ENCODE results near the gene SNAPIN. TPM values are rescaled to one million over a fixed set of nuclear protein-coding genes. Genes with fewer than 3 reads are reported as not detected.

Gene SNAPIN
- total RNA-seq, 1 donor from 2014 or later: 61.0 TPM

GRCh38 chr1:153651771-153652170 lies 6.7 kb upstream of the SNAPIN start:
- TF ChIP-seq CTCF (IDR thresholded peaks at IDR 0.05; ENCODE audit: insufficient read depth, low read length, poor library complexity, severe bottlenecking): no peak
- Histone ChIP-seq H3K4me3 (ENCODE audit: low read depth, low read length) (no peak overlapping the region), H3K27me3 (ENCODE audit: control insufficient read depth, insufficient read depth, low read length) (no peaks in the 10 kb centered on the region), H3K36me3 (ENCODE audit: control insufficient read depth, insufficient read depth, low read length) (no peaks in the 10 kb centered on the region)
- no peak for DNase-seq (ENCODE audit: low read depth)

- no peak overlapping the region for H3K4me3 ChIP-seq (ENCODE audit: low read depth, low read length)
- H3K36me3 ChIP-seq (ENCODE audit: control insufficient read depth, insufficient read depth, low read length): no peaks in the 10 kb centered on the region
- no peaks in the 10 kb centered on the region for H3K27me3 ChIP-seq (ENCODE audit: control insufficient read depth, insufficient read depth, low read length)
- TF ChIP-seq CTCF (IDR thresholded peaks at IDR 0.05; ENCODE audit: insufficient read depth, low read length, poor library complexity, severe bottlenecking): no peak
- DNase-seq (ENCODE audit: low read depth): peak; percentile 50
Measured at GRCh38 chr1:153652805-153653500, 5.5 kb upstream of the SNAPIN start.

GRCh38 chr1:153655333-153655732 lies 3.2 kb upstream of the SNAPIN start:
- TF ChIP-seq CTCF (IDR thresholded peaks at IDR 0.05; ENCODE audit: insufficient read depth, low read length, poor library complexity, severe bottlenecking): no peak
- DNase-seq (ENCODE audit: low read depth): no peak
- H3K27me3 ChIP-seq (ENCODE audit: control insufficient read depth, insufficient read depth, low read length): no peaks in the 10 kb centered on the region
- no peaks in the 10 kb centered on the region for H3K36me3 ChIP-seq (ENCODE audit: control insufficient read depth, insufficient read depth, low read length)
- H3K4me3 ChIP-seq (ENCODE audit: low read depth, low read length): no peak overlapping the region

GRCh38 chr1:153659175-153659534 lies 652 bp downstream of the SNAPIN start:
- no peaks in the 10 kb centered on the region for H3K27me3 ChIP-seq (ENCODE audit: control insufficient read depth, insufficient read depth, low read length)
- no peak for TF ChIP-seq CTCF (IDR thresholded peaks at IDR 0.05; ENCODE audit: insufficient read depth, low read length, poor library complexity, severe bottlenecking)
- no peak for DNase-seq (ENCODE audit: low read depth)
- H3K36me3 ChIP-seq (ENCODE audit: control insufficient read depth, insufficient read depth, low read length): no peaks in the 10 kb centered on the region
- peak overlapping the region; percentile 65 for H3K4me3 ChIP-seq (ENCODE audit: low read depth, low read length)

GRCh38 chr1:153659656-153660055 lies 1.2 kb downstream of the SNAPIN start:
- no peaks in the 10 kb centered on the region for H3K27me3 ChIP-seq (ENCODE audit: control insufficient read depth, insufficient read depth, low read length)
- DNase-seq (ENCODE audit: low read depth): no peak
- no peak for TF ChIP-seq CTCF (IDR thresholded peaks at IDR 0.05; ENCODE audit: insufficient read depth, low read length, poor library complexity, severe bottlenecking)
- peaks cover 1% of the 10 kb centered on the region for H3K36me3 ChIP-seq (ENCODE audit: control insufficient read depth, insufficient read depth, low read length)
- H3K4me3 ChIP-seq (ENCODE audit: low read depth, low read length): no peak overlapping the region

- TF ChIP-seq CTCF (IDR thresholded peaks at IDR 0.05; ENCODE audit: insufficient read depth, low read length, poor library complexity, severe bottlenecking): no peak
- DNase-seq (ENCODE audit: low read depth): no peak
- Histone ChIP-seq H3K36me3 (ENCODE audit: control insufficient read depth, insufficient read depth, low read length) (peaks cover 1% of the 10 kb centered on the region), H3K4me3 (ENCODE audit: low read depth, low read length) (no peak overlapping the region), H3K27me3 (ENCODE audit: control insufficient read depth, insufficient read depth, low read length) (no peaks in the 10 kb centered on the region)
Measured at GRCh38 chr1:153661111-153661708, 2.7 kb downstream of the SNAPIN start.

All from kidney epithelial cell (primary cell).